ENCODE results near the gene TAB2. TPM values are rescaled to one million over a fixed set of nuclear protein-coding genes. Genes with fewer than 3 reads are reported as not detected.

TAB2 gene
- total and polyA plus RNA-seq, 7 donors: 33.4 to 149 (median 100) TPM

DNA sequence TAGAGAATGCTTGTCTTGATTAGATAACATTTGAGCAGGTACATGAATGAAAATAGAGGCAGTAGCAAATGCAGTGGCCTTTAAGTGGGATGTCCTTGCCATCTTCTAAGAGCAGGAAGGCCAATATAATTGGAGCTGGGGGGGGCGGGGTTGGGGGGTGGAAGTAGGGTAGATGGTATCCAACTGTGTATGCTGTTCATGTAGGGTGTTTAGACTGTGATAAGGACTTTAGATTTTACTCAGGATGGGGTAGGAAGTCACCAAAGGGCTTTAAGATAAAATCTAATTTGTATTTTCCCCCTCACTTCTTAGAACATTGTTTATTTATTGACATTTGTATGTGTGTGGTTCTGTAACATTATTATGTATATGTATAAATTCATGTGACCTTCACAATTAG is 12.0 kb downstream of the TAB2 start:
- WGBS, 2 donors: 71 to 76% methylated on average over 1 of the region's 1 CpG
- no peak for DNase-seq
- intact Hi-C loops (cut with DNase I): no loop called here
- H3K36me3 ChIP-seq: no peaks in the 10 kb centered on the region
- TF ChIP-seq POLR2AphosphoS5 (IDR thresholded peaks at IDR 0.05) (no peak), EP300 (IDR thresholded peaks at IDR 0.05) (no peak), POLR2A (IDR thresholded peaks at IDR 0.05) (no peak)
- TF ChIP-seq, protein P1, sequence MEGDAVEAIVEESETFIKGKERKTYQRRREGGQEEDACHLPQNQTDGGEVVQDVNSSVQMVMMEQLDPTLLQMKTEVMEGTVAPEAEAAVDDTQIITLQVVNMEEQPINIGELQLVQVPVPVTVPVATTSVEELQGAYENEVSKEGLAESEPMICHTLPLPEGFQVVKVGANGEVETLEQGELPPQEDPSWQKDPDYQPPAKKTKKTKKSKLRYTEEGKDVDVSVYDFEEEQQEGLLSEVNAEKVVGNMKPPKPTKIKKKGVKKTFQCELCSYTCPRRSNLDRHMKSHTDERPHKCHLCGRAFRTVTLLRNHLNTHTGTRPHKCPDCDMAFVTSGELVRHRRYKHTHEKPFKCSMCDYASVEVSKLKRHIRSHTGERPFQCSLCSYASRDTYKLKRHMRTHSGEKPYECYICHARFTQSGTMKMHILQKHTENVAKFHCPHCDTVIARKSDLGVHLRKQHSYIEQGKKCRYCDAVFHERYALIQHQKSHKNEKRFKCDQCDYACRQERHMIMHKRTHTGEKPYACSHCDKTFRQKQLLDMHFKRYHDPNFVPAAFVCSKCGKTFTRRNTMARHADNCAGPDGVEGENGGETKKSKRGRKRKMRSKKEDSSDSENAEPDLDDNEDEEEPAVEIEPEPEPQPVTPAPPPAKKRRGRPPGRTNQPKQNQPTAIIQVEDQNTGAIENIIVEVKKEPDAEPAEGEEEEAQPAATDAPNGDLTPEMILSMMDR (IDR thresholded peaks at IDR 0.05): no peak
- no peak overlapping the region for H3K4me3 ChIP-seq
- H3K27me3 ChIP-seq: no peaks in the 10 kb centered on the region
- peaks cover 0 to 96% (median 85%) of the 10 kb centered on the region in 4 donors for H3K4me1 ChIP-seq
- H3K9me3 ChIP-seq: no peaks in the 10 kb centered on the region
- no peak overlapping the region for H3K27ac ChIP-seq

DNA sequence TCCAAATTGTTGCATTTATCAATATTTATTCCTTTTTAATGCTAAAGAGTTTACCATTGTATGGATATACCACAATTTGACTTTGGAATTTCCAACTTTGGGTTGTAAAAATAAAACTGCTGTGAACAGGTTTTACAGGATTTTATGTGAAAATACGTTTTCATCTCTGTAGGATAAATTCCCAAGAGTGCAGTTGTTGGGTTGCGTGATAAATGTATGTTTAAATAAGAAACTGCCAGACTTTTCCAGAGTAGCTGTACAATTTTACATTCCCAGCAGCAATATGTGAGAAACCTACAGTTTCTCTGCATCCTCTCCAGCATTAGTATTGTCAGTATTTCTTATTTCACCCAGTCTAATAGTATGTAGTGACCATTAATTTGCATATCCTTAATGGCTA is 12.6 kb downstream of the TAB2 start:
- intact Hi-C loops (cut with DNase I): loop anchor here (5.0 kb wide), 1 partner anchor 37 kb away; no protein-coding TSS in a partner anchor
- no peak for DNase-seq
- Histone ChIP-seq H3K4me1 (peaks cover 0 to 96% (median 85%) of the 10 kb centered on the region in 4 donors), H3K36me3 (no peaks in the 10 kb centered on the region), H3K9me3 (no peaks in the 10 kb centered on the region), H3K27ac (no peak overlapping the region), H3K27me3 (no peaks in the 10 kb centered on the region), H3K4me3 (no peak overlapping the region)
- no peak for TF ChIP-seq POLR2A (IDR thresholded peaks at IDR 0.05)
- no peak for TF ChIP-seq EP300 (IDR thresholded peaks at IDR 0.05)
- no peak for TF ChIP-seq POLR2AphosphoS5 (IDR thresholded peaks at IDR 0.05)
- TF ChIP-seq, protein P1 (IDR thresholded peaks at IDR 0.05): no peak
- WGBS, 2 donors: 46 to 65% methylated on average over 2 of the region's 2 CpGs

DNA sequence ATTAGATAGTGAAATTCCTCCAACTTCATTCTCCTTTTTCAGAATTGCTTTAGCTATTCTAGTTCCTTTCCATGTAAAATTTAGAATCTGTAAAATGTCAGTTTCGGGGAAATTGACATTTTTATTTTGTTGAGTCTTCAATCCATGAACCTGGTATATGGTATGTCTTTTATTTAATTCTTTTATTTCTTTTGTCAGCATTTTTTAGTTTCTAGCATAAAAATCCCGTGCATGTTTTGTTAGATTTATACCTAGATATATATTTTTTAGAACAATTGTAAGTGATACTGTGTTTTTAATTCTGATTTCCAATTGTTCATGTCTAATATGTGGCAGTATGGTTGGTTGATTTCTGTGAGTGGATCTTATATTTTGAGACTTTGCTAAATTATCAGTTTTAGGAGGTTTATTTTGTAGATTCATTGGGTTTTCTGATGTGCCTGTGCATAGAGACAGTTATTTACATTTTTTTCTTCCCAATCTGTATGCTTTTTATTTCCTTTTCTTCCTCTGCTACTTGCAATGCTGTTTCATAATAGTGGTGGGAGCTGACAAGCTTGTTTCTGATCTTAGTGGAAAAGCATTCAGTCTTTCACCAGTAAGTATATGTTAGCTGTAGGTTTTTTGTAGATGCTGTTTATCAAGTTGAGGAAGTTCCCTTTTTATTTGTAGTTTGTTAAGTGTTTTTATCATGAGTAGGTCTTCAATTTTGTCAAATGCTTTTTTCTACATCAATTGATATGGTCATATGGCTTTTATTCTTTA is 13.7 kb downstream of the TAB2 start:
- H3K4me3 ChIP-seq: no peak overlapping the region
- no peak for DNase-seq
- TF ChIP-seq, protein P1 (IDR thresholded peaks at IDR 0.05): no peak
- no peak for TF ChIP-seq POLR2A (IDR thresholded peaks at IDR 0.05)
- no peak for TF ChIP-seq POLR2AphosphoS5 (IDR thresholded peaks at IDR 0.05)
- no peak for TF ChIP-seq EP300 (IDR thresholded peaks at IDR 0.05)
- intact Hi-C loops (cut with DNase I): loop anchor here (5.0 kb wide), 1 partner anchor 36 kb away; no protein-coding TSS in a partner anchor
- WGBS, 2 donors: 84 to 85% methylated on average over 2 of the region's 2 CpGs
- H3K36me3 ChIP-seq: no peaks in the 10 kb centered on the region
- H3K9me3 ChIP-seq: no peaks in the 10 kb centered on the region
- no peak overlapping the region for H3K27ac ChIP-seq
- no peaks in the 10 kb centered on the region for H3K27me3 ChIP-seq
- peaks cover 0 to 97% (median 86%) of the 10 kb centered on the region in 4 donors for H3K4me1 ChIP-seq

DNA sequence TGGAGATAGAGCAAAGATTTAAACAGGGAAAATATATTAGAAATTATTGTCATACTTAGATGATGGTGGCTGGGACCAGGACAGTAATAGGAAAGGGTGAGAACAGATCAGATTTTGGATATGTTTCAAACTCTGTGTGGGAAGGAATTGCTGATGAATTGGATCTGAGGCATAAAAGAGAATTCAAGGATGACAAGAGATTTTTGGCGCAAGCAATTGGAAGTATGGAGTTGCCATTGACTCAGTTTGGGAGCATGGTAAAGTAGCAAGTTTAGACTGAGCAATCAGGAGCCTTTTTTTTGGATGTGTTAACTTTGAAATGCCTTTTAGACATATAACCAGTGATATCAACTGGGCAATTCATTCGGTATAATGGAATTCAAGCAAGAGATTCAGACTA is 14.4 kb downstream of the TAB2 start:
- intact Hi-C loops (cut with DNase I): loop anchor here (5.0 kb wide), 1 partner anchor 35 kb away; no protein-coding TSS in a partner anchor
- Histone ChIP-seq H3K9me3 (no peaks in the 10 kb centered on the region), H3K27ac (no peak overlapping the region), H3K4me3 (no peak overlapping the region), H3K4me1 (peaks cover 0 to 100% (median 88%) of the 10 kb centered on the region in 4 donors), H3K27me3 (no peaks in the 10 kb centered on the region), H3K36me3 (no peaks in the 10 kb centered on the region)
- no peak for DNase-seq
- TF ChIP-seq POLR2AphosphoS5 (IDR thresholded peaks at IDR 0.05): no peak
- 84 to 96% methylated on average over 2 of the region's 2 CpGs for WGBS, 2 donors

DNA sequence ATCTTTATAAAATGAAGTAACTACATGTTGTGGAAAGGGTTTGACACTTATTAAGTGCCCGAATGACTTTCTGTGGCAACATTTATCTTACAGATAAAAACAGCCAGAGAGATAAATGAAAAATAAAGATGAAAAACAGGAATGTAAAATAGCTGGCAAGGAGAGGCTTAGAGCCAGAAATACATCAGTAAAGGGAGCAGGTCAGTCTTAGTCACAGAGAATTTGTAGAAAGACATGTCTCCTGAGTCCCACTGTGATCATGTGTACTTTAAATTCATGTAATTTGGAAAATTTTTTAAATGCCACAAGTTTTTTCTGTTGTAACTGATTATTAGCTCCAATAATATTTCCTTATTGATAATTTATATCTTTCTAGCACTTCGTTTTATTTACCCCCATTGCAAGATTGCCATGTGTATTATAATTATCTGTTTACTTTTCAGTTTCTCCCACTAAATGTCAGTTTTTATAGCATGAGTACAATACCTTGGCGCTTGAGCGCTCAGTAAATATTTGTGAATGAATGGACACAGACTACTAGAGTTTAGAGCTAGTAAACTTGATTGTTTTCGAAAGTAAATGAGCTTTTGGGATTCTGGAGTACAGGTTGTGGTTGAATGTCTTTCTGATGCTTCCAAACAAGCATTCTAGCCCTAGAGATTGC is 15.2 kb downstream of the TAB2 start:
- DNase-seq: no peak
- no peak overlapping the region for H3K4me3 ChIP-seq
- no peak overlapping the region for H3K27ac ChIP-seq
- intact Hi-C loops (cut with DNase I): loop anchor here (5.0 kb wide), 1 partner anchor 35 kb away; no protein-coding TSS in a partner anchor
- 21 to 64% methylated on average over 5 of the region's 5 CpGs for WGBS, 2 donors
- peaks cover 0 to 100% (median 87%) of the 10 kb centered on the region in 4 donors for H3K4me1 ChIP-seq
- no peaks in the 10 kb centered on the region for H3K36me3 ChIP-seq
- H3K27me3 ChIP-seq: no peaks in the 10 kb centered on the region
- TF ChIP-seq EP300 (IDR thresholded peaks at IDR 0.05): no peak
- TF ChIP-seq, protein P1 (IDR thresholded peaks at IDR 0.05): no peak
- TF ChIP-seq POLR2A (IDR thresholded peaks at IDR 0.05): no peak
- TF ChIP-seq POLR2AphosphoS5 (IDR thresholded peaks at IDR 0.05): no peak
- no peaks in the 10 kb centered on the region for H3K9me3 ChIP-seq
